Lung (tissue), 12 donors: Measurements from ENCODE around the gene ZFR. TPM values are rescaled to one million over a fixed set of nuclear protein-coding genes. Genes with fewer than 3 reads are reported as not detected.

Experiments
- ATAC-seq: fragments of 200-7000 bp; cut with Tn5 transposase; one replicate; pipeline ENCODE4 v1.9.1; 2020; ENCODE audit warnings: moderate number of reproducible peaks; ENCODE audit not compliant: insufficient read depth, low FRiP score
- DNase-seq, 3 donors: peaks; one replicate each; pipeline ENCODE4 v3.0.0-alpha.2; 2013 to 2017
- H3K27ac ChIP-seq, 2 donors: one replicate each; pipeline ENCODE4 v1.5.1; 2013; ENCODE audit warnings: mild to moderate bottlenecking in 2 of 2, moderate library complexity in 2 of 2, control low read depth in 1 of 2, inconsistent platforms in 1 of 2, low read depth in 1 of 2, low read length in 1 of 2
- H3K27me3 ChIP-seq, 3 donors: one replicate each; pipeline ENCODE4 v1.5.1; 2013; ENCODE audit warnings: low read length in 2 of 3; ENCODE audit not compliant: control insufficient read depth in 3 of 3, insufficient read depth in 3 of 3
- H3K36me3 ChIP-seq, 4 donors: one replicate each; pipeline ENCODE4 v1.5.1; 2013; ENCODE audit warnings: low read length in 4 of 4, mild to moderate bottlenecking in 1 of 4, moderate library complexity in 1 of 4; ENCODE audit not compliant: control insufficient read depth in 4 of 4, insufficient read depth in 4 of 4
- H3K4me1 ChIP-seq, 5 donors: one replicate each; pipeline ENCODE4 v1.5.1; 2013; ENCODE audit warnings: low read length in 5 of 5, mild to moderate bottlenecking in 2 of 5, moderate library complexity in 1 of 5; ENCODE audit not compliant: control insufficient read depth in 5 of 5, insufficient read depth in 5 of 5
- H3K4me3 ChIP-seq: one replicate; pipeline ENCODE4 v1.5.1; 2013; ENCODE audit warnings: mild to moderate bottlenecking, control low read depth, moderate library complexity
- H3K9ac ChIP-seq, 2 donors: one replicate each; pipeline ENCODE4 v1.5.1; 2013; ENCODE audit warnings: low read length in 2 of 2, control low read depth in 1 of 2; ENCODE audit not compliant: insufficient read depth in 1 of 2
- H3K9me3 ChIP-seq, 4 donors: one replicate each; pipeline ENCODE4 v1.5.1; 2013; ENCODE audit warnings: low read length in 3 of 4, mild to moderate bottlenecking in 1 of 4, moderate library complexity in 1 of 4; ENCODE audit not compliant: control insufficient read depth in 4 of 4, insufficient read depth in 3 of 4
- WGBS, 2 donors: extraction: QIAGEN DNeasy Blood & Tissue Kit; methylation state at CpG; one replicate each; pipeline ENCODE4 v1.1.7; 2013; 5-methylcytosine and 5-hydroxymethylcytosine counted together
- polyA plus RNA-seq, 2 donors: library from polyadenylated mRNA; stranded (reverse); fragments of 200-250 nt; gene quantifications; one replicate each; pipeline ENCODE4 v1.2.1, GENCODE V29; 2013
- total RNA-seq, 2 donors: library from RNA; depleted of rRNA in 1 of 2; stranded (reverse); fragments of >200 nt in 1 of 2; gene quantifications; one replicate each; pipeline ENCODE4 v1.2.1, GENCODE V29; 2014 to 2021
- TF ChIP-seq, protein P1 (sequence below): IDR thresholded peaks from 2 replicates; pipeline ENCODE4 v1.5.1; 2012; ENCODE audit warnings: mild to moderate bottlenecking; ENCODE audit errors: control extremely low read depth, extremely low read depth
- donor health status: control.
- donor health status: control.
- donor health status: Bipolar disorder and iron deficiency.
- donor health status: healthy.
- donor health status: DM: yes; HTN: yes; CAD: no.

Gene ZFR
- total and polyA plus RNA-seq, 4 donors: 23.0 to 91.8 (median 37.9) TPM

DNA sequence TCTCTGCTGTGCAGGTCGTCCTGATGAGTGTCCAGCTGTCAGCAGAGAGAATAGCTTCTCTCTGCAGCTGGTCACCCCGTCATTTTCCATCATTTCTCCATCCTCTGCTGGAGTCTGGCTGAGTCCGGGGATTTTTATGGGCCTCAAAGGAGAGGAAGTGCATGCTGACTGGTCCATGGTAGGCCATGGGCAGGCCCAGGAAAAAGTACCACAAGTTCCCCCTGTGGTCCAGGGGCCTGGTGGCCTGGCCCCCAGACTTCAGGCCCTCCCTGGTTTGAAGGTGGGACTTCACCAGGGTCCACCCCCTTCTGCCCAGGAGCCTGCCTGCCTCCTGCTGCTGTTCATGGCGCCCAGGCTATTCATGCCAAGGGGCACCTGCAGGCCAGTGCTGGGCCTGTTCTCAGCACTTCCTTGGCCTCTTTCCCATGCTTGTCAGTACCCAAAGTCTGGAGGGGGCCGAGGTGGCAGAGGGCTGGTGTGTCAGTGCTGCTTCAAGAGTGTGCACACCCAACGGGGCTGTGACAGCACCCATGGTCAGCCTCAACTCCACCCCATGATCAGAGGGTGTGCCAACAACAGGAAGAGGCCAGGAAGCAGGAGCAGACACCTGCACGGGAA lies 124.5 kb downstream of the ZFR start:
- Histone ChIP-seq H3K27ac (no peak overlapping the region), H3K27me3 (no peaks in the 10 kb centered on the region), H3K4me3 (no peak overlapping the region), H3K9me3 (peaks cover 0 to 3% (median 0%) of the 10 kb centered on the region in 4 donors), H3K9ac (no peak overlapping the region), H3K36me3 (no peaks in the 10 kb centered on the region), H3K4me1 (peaks cover 0 to 5% (median 0%) of the 10 kb centered on the region in 5 donors)
- TF ChIP-seq, protein P1, sequence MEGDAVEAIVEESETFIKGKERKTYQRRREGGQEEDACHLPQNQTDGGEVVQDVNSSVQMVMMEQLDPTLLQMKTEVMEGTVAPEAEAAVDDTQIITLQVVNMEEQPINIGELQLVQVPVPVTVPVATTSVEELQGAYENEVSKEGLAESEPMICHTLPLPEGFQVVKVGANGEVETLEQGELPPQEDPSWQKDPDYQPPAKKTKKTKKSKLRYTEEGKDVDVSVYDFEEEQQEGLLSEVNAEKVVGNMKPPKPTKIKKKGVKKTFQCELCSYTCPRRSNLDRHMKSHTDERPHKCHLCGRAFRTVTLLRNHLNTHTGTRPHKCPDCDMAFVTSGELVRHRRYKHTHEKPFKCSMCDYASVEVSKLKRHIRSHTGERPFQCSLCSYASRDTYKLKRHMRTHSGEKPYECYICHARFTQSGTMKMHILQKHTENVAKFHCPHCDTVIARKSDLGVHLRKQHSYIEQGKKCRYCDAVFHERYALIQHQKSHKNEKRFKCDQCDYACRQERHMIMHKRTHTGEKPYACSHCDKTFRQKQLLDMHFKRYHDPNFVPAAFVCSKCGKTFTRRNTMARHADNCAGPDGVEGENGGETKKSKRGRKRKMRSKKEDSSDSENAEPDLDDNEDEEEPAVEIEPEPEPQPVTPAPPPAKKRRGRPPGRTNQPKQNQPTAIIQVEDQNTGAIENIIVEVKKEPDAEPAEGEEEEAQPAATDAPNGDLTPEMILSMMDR: no peak
- WGBS, 2 donors: 82 to 86% methylated on average over 6 to 7 of the region's 7 CpGs
- no peak for ATAC-seq
- no peak for DNase-seq

DNA sequence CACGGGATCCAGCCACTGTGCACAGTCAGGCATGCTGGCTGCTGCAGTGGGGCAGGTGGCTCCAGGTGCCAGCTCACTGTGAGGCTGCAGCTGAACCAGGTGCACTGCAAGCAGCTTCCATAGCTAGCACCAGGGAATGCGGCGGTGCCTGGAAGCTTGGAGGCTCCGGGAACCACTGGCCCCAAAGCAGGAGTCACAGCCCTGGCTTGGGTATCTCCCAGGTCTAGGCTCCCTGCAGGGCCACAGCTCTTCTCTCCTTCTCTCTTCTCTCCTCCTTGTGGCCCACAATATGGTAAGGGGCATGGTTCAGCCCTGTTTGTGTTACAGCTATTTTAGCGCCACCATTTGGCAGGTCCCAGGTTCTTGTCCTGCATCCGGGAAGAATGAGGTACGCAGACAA lies 125.1 kb downstream of the ZFR start:
- Histone ChIP-seq H3K9me3 (peaks cover 0 to 3% (median 0%) of the 10 kb centered on the region in 4 donors), H3K27ac (no peak overlapping the region), H3K36me3 (no peaks in the 10 kb centered on the region), H3K4me1 (peaks cover 0 to 5% (median 0%) of the 10 kb centered on the region in 5 donors), H3K4me3 (no peak overlapping the region), H3K27me3 (no peaks in the 10 kb centered on the region), H3K9ac (no peak overlapping the region)
- TF ChIP-seq, protein P1: no peak
- ATAC-seq: no peak
- no peak for DNase-seq
- WGBS, 2 donors: 87 to 90% methylated on average over 7 of the region's 7 CpGs

DNA sequence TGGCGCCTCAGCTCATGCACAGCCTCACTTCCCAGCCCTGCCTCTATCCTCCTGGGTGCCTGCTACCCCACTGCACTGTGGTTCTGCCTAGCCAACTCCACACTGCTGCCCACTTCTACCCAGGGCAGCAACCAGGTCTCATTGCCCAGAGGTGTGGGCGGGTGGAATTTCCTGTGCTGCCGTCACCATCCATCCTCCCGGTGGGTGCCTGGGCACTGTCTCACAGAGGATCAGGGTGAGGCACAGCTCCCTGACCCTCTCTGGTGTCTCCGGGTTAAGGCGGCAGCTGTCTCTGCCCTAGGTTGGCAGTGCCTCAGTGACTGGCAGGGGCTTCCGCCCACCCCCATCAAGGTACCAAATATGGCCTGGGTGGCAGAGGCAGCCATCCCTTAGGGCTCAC lies 127.5 kb downstream of the ZFR start:
- peaks cover 0 to 5% (median 0%) of the 10 kb centered on the region in 5 donors for H3K4me1 ChIP-seq
- no peaks in the 10 kb centered on the region for H3K27me3 ChIP-seq
- H3K9ac ChIP-seq: no peak overlapping the region
- 85 to 89% methylated on average over 7 of the region's 7 CpGs for WGBS, 2 donors
- DNase-seq: no peak
- no peaks in the 10 kb centered on the region for H3K36me3 ChIP-seq
- ATAC-seq: no peak
- H3K9me3 ChIP-seq: peaks cover 0 to 2% (median 0%) of the 10 kb centered on the region in 4 donors
- TF ChIP-seq, protein P1: no peak
- H3K27ac ChIP-seq: no peak overlapping the region
- H3K4me3 ChIP-seq: no peak overlapping the region
